ENCODE measurements around the gene HS3ST3B1.

HS3ST3B1 gene

DNA sequence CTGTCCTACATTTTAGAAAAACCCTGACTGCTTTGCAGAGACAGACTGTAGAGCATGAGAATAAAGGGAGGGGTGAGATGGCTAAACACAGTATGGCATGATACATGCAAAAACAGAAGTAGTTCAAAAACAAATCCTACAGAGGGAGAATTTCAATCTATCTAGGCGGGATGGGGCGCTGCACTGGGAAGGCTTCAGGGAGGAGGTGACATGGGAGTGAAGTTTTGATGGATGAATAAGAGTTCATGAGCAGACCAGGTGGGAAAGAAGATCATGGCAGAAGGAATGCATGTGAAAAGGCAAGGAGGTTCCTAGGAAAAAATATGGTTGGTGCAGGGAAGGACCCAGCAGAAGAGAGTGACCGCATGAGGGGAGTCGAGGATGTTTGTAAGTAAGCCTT lies 19.2 kb downstream of the HS3ST3B1 start:
- TF ChIP-seq, protein P1, sequence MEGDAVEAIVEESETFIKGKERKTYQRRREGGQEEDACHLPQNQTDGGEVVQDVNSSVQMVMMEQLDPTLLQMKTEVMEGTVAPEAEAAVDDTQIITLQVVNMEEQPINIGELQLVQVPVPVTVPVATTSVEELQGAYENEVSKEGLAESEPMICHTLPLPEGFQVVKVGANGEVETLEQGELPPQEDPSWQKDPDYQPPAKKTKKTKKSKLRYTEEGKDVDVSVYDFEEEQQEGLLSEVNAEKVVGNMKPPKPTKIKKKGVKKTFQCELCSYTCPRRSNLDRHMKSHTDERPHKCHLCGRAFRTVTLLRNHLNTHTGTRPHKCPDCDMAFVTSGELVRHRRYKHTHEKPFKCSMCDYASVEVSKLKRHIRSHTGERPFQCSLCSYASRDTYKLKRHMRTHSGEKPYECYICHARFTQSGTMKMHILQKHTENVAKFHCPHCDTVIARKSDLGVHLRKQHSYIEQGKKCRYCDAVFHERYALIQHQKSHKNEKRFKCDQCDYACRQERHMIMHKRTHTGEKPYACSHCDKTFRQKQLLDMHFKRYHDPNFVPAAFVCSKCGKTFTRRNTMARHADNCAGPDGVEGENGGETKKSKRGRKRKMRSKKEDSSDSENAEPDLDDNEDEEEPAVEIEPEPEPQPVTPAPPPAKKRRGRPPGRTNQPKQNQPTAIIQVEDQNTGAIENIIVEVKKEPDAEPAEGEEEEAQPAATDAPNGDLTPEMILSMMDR (IDR thresholded peaks at IDR 0.05; ENCODE audit: insufficient read depth, low read length, poor library complexity, severe bottlenecking): no peak
- H3K4me3 ChIP-seq (replicated peaks; ENCODE audit: low read depth, low read length): no peak overlapping the region

DNA sequence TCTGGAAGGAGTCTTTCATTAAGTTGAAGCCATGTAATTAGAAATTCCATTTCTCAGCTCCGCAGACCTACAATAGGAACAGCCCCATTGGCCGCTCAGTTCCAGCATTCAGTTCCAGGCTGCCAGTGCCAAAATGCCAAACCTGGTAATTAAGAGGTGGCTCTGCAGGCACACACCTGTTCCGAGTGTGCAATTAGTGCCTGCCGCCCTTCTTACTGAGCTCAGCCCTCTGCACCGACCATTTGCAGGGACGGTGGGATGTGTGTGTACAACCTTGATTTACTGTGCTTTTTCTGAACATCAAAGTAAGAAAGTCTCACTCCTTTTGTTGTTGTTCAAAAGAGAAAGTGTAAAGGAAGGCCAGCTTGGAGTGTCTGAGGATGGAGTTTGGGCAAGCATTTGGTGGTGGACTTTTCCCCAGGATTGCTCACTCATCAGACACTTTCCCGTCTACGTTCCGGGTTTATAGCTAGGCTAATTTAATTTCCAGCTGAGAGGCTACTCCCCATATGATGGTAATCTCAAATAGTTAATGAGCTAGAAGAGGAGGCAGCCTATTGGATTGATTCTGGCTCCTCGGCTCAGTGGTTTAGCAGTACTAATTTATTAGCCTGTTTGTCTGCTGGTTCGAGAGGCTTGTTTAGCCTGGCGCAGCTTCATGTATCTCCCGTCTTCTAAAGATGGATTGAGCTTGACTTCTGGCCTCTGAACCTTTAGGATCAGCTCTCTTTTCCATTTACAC lies 20.0 kb downstream of the HS3ST3B1 start:
- no peak for DNase-seq (ENCODE audit: extremely low read depth, insufficient read length)
- Histone ChIP-seq H3K4me3 (replicated peaks; ENCODE audit: low read depth, low read length) (no peak overlapping the region), H3K27me3 (replicated peaks; ENCODE audit: control insufficient read depth, insufficient read depth, low read length) (no peaks in the 10 kb centered on the region), H3K36me3 (ENCODE audit: control insufficient read depth, insufficient read depth, low read length) (no peaks in the 10 kb centered on the region)
- TF ChIP-seq, protein P1 (IDR thresholded peaks at IDR 0.05; ENCODE audit: insufficient read depth, low read length, poor library complexity, severe bottlenecking): no peak

More for the DNA sequence above, 19.2 kb downstream of the HS3ST3B1 start:
- Histone ChIP-seq H3K36me3 (ENCODE audit: control insufficient read depth, insufficient read depth, low read length) (no peaks in the 10 kb centered on the region), H3K27me3 (replicated peaks; ENCODE audit: control insufficient read depth, insufficient read depth, low read length) (no peaks in the 10 kb centered on the region)
- no peak for DNase-seq (ENCODE audit: extremely low read depth, insufficient read length)

DNA sequence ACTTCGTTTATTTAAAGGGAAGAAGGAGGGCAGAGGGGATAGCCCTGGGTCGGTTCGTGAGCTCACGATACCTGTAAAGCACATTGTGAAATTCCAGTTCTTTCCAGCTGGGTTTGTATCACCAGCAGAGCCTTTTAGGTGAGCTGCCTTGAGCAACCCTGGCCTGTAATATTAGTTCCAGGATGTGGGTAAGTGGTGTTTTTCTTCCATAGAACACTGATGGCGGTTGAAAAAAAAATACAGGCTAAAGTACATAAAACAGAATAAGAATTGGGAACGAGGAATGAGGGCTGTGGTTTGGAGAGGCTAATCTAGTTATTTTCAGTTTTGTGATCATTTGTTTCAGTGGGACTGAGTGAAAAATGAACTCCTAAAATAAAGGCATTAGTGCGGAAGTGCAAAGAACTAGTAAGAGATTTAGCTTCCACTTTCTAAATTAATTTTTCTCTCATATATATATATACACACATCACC lies 20.6 kb downstream of the HS3ST3B1 start:
- Histone ChIP-seq H3K4me3 (replicated peaks; ENCODE audit: low read depth, low read length) (no peak overlapping the region), H3K27me3 (replicated peaks; ENCODE audit: control insufficient read depth, insufficient read depth, low read length) (no peaks in the 10 kb centered on the region), H3K36me3 (ENCODE audit: control insufficient read depth, insufficient read depth, low read length) (no peaks in the 10 kb centered on the region)
- DNase-seq (ENCODE audit: extremely low read depth, insufficient read length): no peak
- TF ChIP-seq, protein P1 (IDR thresholded peaks at IDR 0.05; ENCODE audit: insufficient read depth, low read length, poor library complexity, severe bottlenecking): no peak

DNA sequence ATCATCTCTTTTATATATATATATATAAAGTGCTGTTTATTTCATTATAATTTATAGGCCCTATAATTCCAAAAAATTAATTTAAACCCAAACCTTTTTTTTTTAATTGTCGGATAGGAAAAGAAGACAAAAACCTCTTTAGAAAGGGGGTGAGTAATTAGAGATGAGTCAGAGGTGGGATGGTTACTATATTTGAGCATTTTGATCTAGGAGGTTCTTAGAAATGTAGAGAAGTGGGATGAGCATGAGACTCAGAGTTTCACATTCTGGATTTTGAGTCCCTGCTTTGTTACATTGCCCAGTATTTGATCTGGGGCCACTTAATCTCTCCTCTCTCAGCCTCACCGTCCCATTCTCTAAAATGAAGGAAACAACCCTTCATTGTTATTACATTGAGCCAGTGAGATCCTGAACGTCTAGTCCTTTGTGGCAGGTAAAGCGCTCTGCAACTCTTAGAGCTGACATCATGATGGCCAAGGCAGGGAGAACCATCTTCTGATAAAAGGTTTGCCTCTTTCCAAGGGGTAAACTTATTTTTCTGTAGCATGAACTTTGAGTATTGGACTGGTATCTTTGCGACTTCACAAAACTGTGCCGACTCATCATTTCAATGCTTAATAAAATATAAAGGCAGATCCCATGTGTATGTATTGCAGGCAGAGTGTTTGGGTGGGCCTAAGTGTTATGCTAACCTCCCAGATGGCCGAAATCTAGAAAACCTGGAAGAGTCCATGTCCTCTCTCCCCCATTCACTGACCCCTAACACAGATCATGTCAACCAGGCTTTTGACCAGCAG lies 21.3 kb downstream of the HS3ST3B1 start:
- Histone ChIP-seq H3K36me3 (ENCODE audit: control insufficient read depth, insufficient read depth, low read length) (no peaks in the 10 kb centered on the region), H3K4me3 (replicated peaks; ENCODE audit: low read depth, low read length) (no peak overlapping the region), H3K27me3 (replicated peaks; ENCODE audit: control insufficient read depth, insufficient read depth, low read length) (no peaks in the 10 kb centered on the region)
- DNase-seq (ENCODE audit: extremely low read depth, insufficient read length): no peak
- TF ChIP-seq, protein P1 (IDR thresholded peaks at IDR 0.05; ENCODE audit: insufficient read depth, low read length, poor library complexity, severe bottlenecking): no peak

DNA sequence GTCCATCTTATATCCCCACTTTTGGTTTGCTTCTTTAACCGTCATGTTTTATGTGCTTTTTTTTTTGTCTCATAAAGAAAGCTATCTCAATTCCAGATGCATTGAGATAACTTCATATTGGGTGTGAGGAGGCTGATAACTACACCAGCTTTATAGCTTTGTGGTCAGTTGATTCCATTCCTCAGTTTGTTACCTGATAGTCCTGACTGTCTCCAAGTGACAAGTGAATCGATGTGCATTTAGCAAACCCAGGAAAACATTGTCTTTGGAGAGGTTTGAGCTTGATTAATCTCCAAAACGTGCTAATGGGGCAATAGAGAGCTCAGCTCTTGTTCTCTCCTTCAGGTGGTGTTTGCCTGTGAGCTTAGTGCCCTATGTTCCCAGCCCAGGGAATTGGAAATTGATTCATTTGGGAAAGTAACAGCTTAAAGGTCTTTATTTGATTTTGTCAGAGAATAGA lies 22.7 kb downstream of the HS3ST3B1 start:
- TF ChIP-seq, protein P1 (IDR thresholded peaks at IDR 0.05; ENCODE audit: insufficient read depth, low read length, poor library complexity, severe bottlenecking): no peak
- no peaks in the 10 kb centered on the region for H3K36me3 ChIP-seq (ENCODE audit: control insufficient read depth, insufficient read depth, low read length)

More for the DNA sequence above, 22.7 kb downstream of the HS3ST3B1 start:
- no peak for DNase-seq (ENCODE audit: extremely low read depth, insufficient read length)
- Histone ChIP-seq H3K4me3 (replicated peaks; ENCODE audit: low read depth, low read length) (no peak overlapping the region), H3K27me3 (replicated peaks; ENCODE audit: control insufficient read depth, insufficient read depth, low read length) (no peaks in the 10 kb centered on the region)

All from GM06990 (cell line).